ENCODE data around the gene SVBP. TPM values are rescaled to one million over a fixed set of nuclear protein-coding genes. Genes with fewer than 3 reads are reported as not detected.

The SVBP gene
- total and polyA plus RNA-seq, 5 donors from 2014 or later = 24.4 to 126 (median 82.9) TPM

- peak overlapping the region in 1 of 4 donors; percentile 22 for H3K4me3 Mint-ChIP-seq
These were observed 37.0 kb downstream of the SVBP start for GRCh38 chr1:42780176-42780575.

GRCh38 chr1:42779725-42780124 lies 37.5 kb downstream of the SVBP start:
- Mint-ChIP-seq H3K4me1 (peaks cover 4 to 19% (median 14%) of the 10 kb centered on the region in 4 donors), H3K36me3 (peaks cover 53% of the 10 kb centered on the region), H3K27ac (peak overlapping the region in 1 of 3 donors; percentile 53), H3K27me3 (no peaks in the 10 kb centered on the region), H3K4me3 (no peak overlapping the region), H3K9me3 (peaks cover 0 to 1% (median 0%) of the 10 kb centered on the region in 7 donors)
- ATAC-seq (ENCODE audit: low read depth in 2 of 2) = no peak
- Histone ChIP-seq H3K4me1 (ENCODE audit: control insufficient read depth, insufficient read depth, low read length, poor library complexity, severe bottlenecking) (peaks cover 4% of the 10 kb centered on the region), H3K27ac (ENCODE audit: insufficient read depth, low read length, poor library complexity, severe bottlenecking) (no peak overlapping the region), H3K36me3 (ENCODE audit: control insufficient read depth, insufficient read depth, low read length) (peaks cover 43% of the 10 kb centered on the region), H3K4me3 (ENCODE audit: low read depth, low read length) (no peak overlapping the region), H3K9me3 (ENCODE audit: control insufficient read depth in 2 of 2, low read length in 2 of 2) (no peaks in the 10 kb centered on the region), H3K27me3 (ENCODE audit: control insufficient read depth, insufficient read depth, low read length) (no peaks in the 10 kb centered on the region)
- DNase-seq = no peak

More at GRCh38 chr1:42780176-42780575, 37.0 kb downstream of the SVBP start:
- H3K36me3 ChIP-seq (ENCODE audit: control insufficient read depth, insufficient read depth, low read length) = peaks cover 39% of the 10 kb centered on the region
- H3K27me3 ChIP-seq (ENCODE audit: control insufficient read depth, insufficient read depth, low read length) = no peaks in the 10 kb centered on the region
- H3K27ac ChIP-seq (ENCODE audit: insufficient read depth, low read length, poor library complexity, severe bottlenecking) = no peak overlapping the region
- no peak for ATAC-seq (ENCODE audit: low read depth in 2 of 2)
- Mint-ChIP-seq H3K36me3 (peaks cover 49% of the 10 kb centered on the region), H3K27me3 (no peaks in the 10 kb centered on the region), H3K9me3 (peaks cover 0 to 1% (median 0%) of the 10 kb centered on the region in 7 donors), H3K27ac (peak overlapping the region; percentile 1 to 53 (median 50)), H3K4me1 (peaks cover 4 to 21% (median 13%) of the 10 kb centered on the region in 4 donors)
- peaks cover 9% of the 10 kb centered on the region for H3K4me1 ChIP-seq (ENCODE audit: control insufficient read depth, insufficient read depth, low read length, poor library complexity, severe bottlenecking)
- H3K4me3 ChIP-seq (ENCODE audit: low read depth, low read length) = no peak overlapping the region
- DNase-seq = no peak
- no peaks in the 10 kb centered on the region for H3K9me3 ChIP-seq (ENCODE audit: control insufficient read depth in 2 of 2, low read length in 2 of 2)

- no peaks in the 10 kb centered on the region for H3K27me3 Mint-ChIP-seq
- ATAC-seq (ENCODE audit: low read depth in 2 of 2) = peak in 1 of 2 donors; percentile 58
These were observed 39.3 kb downstream of the SVBP start for GRCh38 chr1:42777852-42778251.

GRCh38 chr1:42776502-42776901 lies 40.7 kb downstream of the SVBP start:
- H3K36me3 Mint-ChIP-seq = peaks cover 54% of the 10 kb centered on the region
- H3K36me3 ChIP-seq (ENCODE audit: control insufficient read depth, insufficient read depth, low read length) = peaks cover 61% of the 10 kb centered on the region
- no peak for ATAC-seq (ENCODE audit: low read depth in 2 of 2)
- no peak for DNase-seq
- no peaks in the 10 kb centered on the region for H3K9me3 ChIP-seq (ENCODE audit: control insufficient read depth in 2 of 2, low read length in 2 of 2)
- H3K9me3 Mint-ChIP-seq = peaks cover 0 to 1% (median 0%) of the 10 kb centered on the region in 7 donors
- peaks cover 6% of the 10 kb centered on the region for H3K4me1 ChIP-seq (ENCODE audit: control insufficient read depth, insufficient read depth, low read length, poor library complexity, severe bottlenecking)
- no peak overlapping the region for H3K27ac Mint-ChIP-seq
- peaks cover 12 to 30% (median 23%) of the 10 kb centered on the region in 4 donors for H3K4me1 Mint-ChIP-seq
- H3K4me3 Mint-ChIP-seq = no peak overlapping the region
- H3K27ac ChIP-seq (ENCODE audit: insufficient read depth, low read length, poor library complexity, severe bottlenecking) = no peak overlapping the region
- no peak overlapping the region for H3K4me3 ChIP-seq (ENCODE audit: low read depth, low read length)
- H3K27me3 Mint-ChIP-seq = no peaks in the 10 kb centered on the region
- no peaks in the 10 kb centered on the region for H3K27me3 ChIP-seq (ENCODE audit: control insufficient read depth, insufficient read depth, low read length)

More at GRCh38 chr1:42777852-42778251, 39.3 kb downstream of the SVBP start:
- H3K27me3 ChIP-seq (ENCODE audit: control insufficient read depth, insufficient read depth, low read length) = no peaks in the 10 kb centered on the region
- H3K36me3 ChIP-seq (ENCODE audit: control insufficient read depth, insufficient read depth, low read length) = peaks cover 61% of the 10 kb centered on the region
- H3K9me3 Mint-ChIP-seq = peaks cover 0 to 1% (median 0%) of the 10 kb centered on the region in 7 donors
- DNase-seq = peak in 2 of 3 donors; percentile 39 to 53
- peak overlapping the region in 1 of 4 donors; percentile 8 for H3K4me3 Mint-ChIP-seq
- H3K27ac Mint-ChIP-seq = peak overlapping the region in 1 of 3 donors; percentile 3
- no peaks in the 10 kb centered on the region for H3K9me3 ChIP-seq (ENCODE audit: control insufficient read depth in 2 of 2, low read length in 2 of 2)
- no peak overlapping the region for H3K4me3 ChIP-seq (ENCODE audit: low read depth, low read length)
- H3K4me1 ChIP-seq (ENCODE audit: control insufficient read depth, insufficient read depth, low read length, poor library complexity, severe bottlenecking) = no peaks in the 10 kb centered on the region
- H3K27ac ChIP-seq (ENCODE audit: insufficient read depth, low read length, poor library complexity, severe bottlenecking) = no peak overlapping the region
- peaks cover 59% of the 10 kb centered on the region for H3K36me3 Mint-ChIP-seq
- H3K4me1 Mint-ChIP-seq = peaks cover 6 to 24% (median 16%) of the 10 kb centered on the region in 4 donors

- H3K27me3 ChIP-seq (ENCODE audit: control insufficient read depth, insufficient read depth, low read length) = no peaks in the 10 kb centered on the region
- Mint-ChIP-seq H3K27me3 (no peaks in the 10 kb centered on the region), H3K27ac (peak overlapping the region in 1 of 3 donors; percentile 17), H3K4me1 (peaks cover 18 to 40% (median 31%) of the 10 kb centered on the region in 4 donors), H3K9me3 (peaks cover 0 to 1% (median 0%) of the 10 kb centered on the region in 7 donors), H3K4me3 (no peak overlapping the region), H3K36me3 (peaks cover 43% of the 10 kb centered on the region)
- no peaks in the 10 kb centered on the region for H3K9me3 ChIP-seq (ENCODE audit: control insufficient read depth in 2 of 2, low read length in 2 of 2)
- H3K4me1 ChIP-seq (ENCODE audit: control insufficient read depth, insufficient read depth, low read length, poor library complexity, severe bottlenecking) = peaks cover 15% of the 10 kb centered on the region
- DNase-seq (no peak), ATAC-seq (ENCODE audit: low read depth in 2 of 2) (no peak)
- no peak overlapping the region for H3K27ac ChIP-seq (ENCODE audit: insufficient read depth, low read length, poor library complexity, severe bottlenecking)
- H3K4me3 ChIP-seq (ENCODE audit: low read depth, low read length) = no peak overlapping the region
- peaks cover 54% of the 10 kb centered on the region for H3K36me3 ChIP-seq (ENCODE audit: control insufficient read depth, insufficient read depth, low read length)
These were observed 42.2 kb downstream of the SVBP start for GRCh38 chr1:42774928-42775526.

GRCh38 chr1:42773420-42773819 lies 43.8 kb downstream of the SVBP start:
- Mint-ChIP-seq H3K27me3 (no peaks in the 10 kb centered on the region), H3K27ac (peak overlapping the region in 1 of 3 donors; percentile 52), H3K9me3 (no peaks in the 10 kb centered on the region), H3K4me3 (no peak overlapping the region), H3K36me3 (peaks cover 38% of the 10 kb centered on the region), H3K4me1 (peaks cover 18 to 56% (median 39%) of the 10 kb centered on the region in 4 donors)
- DNase-seq (no peak), ATAC-seq (ENCODE audit: low read depth in 2 of 2) (no peak)
- Histone ChIP-seq H3K27ac (ENCODE audit: insufficient read depth, low read length, poor library complexity, severe bottlenecking) (no peak overlapping the region), H3K36me3 (ENCODE audit: control insufficient read depth, insufficient read depth, low read length) (peaks cover 49% of the 10 kb centered on the region), H3K27me3 (ENCODE audit: control insufficient read depth, insufficient read depth, low read length) (no peaks in the 10 kb centered on the region), H3K9me3 (ENCODE audit: control insufficient read depth in 2 of 2, low read length in 2 of 2) (no peaks in the 10 kb centered on the region), H3K4me3 (ENCODE audit: low read depth, low read length) (no peak overlapping the region), H3K4me1 (ENCODE audit: control insufficient read depth, insufficient read depth, low read length, poor library complexity, severe bottlenecking) (peaks cover 23% of the 10 kb centered on the region)

GRCh38 chr1:42769811-42770210 lies 47.4 kb downstream of the SVBP start:
- Histone ChIP-seq H3K27me3 (ENCODE audit: control insufficient read depth, insufficient read depth, low read length) (no peaks in the 10 kb centered on the region), H3K27ac (ENCODE audit: insufficient read depth, low read length, poor library complexity, severe bottlenecking) (no peak overlapping the region), H3K9me3 (ENCODE audit: control insufficient read depth in 2 of 2, low read length in 2 of 2) (no peaks in the 10 kb centered on the region), H3K36me3 (ENCODE audit: control insufficient read depth, insufficient read depth, low read length) (peaks cover 18% of the 10 kb centered on the region), H3K4me3 (ENCODE audit: low read depth, low read length) (no peak overlapping the region), H3K4me1 (ENCODE audit: control insufficient read depth, insufficient read depth, low read length, poor library complexity, severe bottlenecking) (peaks cover 49% of the 10 kb centered on the region)
- DNase-seq (no peak), ATAC-seq (ENCODE audit: low read depth in 2 of 2) (no peak)
- no peaks in the 10 kb centered on the region for H3K9me3 Mint-ChIP-seq
- peaks cover 22 to 58% (median 39%) of the 10 kb centered on the region in 4 donors for H3K4me1 Mint-ChIP-seq
- H3K4me3 Mint-ChIP-seq = peak overlapping the region in 2 of 4 donors; percentile 76 to 85
- no peak overlapping the region for H3K27ac Mint-ChIP-seq
- peaks cover 14% of the 10 kb centered on the region for H3K36me3 Mint-ChIP-seq
- H3K27me3 Mint-ChIP-seq = peaks cover 4% of the 10 kb centered on the region

GRCh38 chr1:42768172-42768571 lies 49.0 kb downstream of the SVBP start:
- no peaks in the 10 kb centered on the region for H3K27me3 ChIP-seq (ENCODE audit: control insufficient read depth, insufficient read depth, low read length)
- H3K27me3 Mint-ChIP-seq = peaks cover 4% of the 10 kb centered on the region
- H3K9me3 Mint-ChIP-seq = no peaks in the 10 kb centered on the region
- H3K4me1 ChIP-seq (ENCODE audit: control insufficient read depth, insufficient read depth, low read length, poor library complexity, severe bottlenecking) = peaks cover 52% of the 10 kb centered on the region
- H3K4me3 ChIP-seq (ENCODE audit: low read depth, low read length) = peak overlapping the region; percentile 89
- H3K36me3 Mint-ChIP-seq = peaks cover 8% of the 10 kb centered on the region
- peak overlapping the region in 1 of 4 donors; percentile 94 for H3K4me3 Mint-ChIP-seq
- no peak for DNase-seq
- H3K4me1 Mint-ChIP-seq = peaks cover 19 to 49% (median 34%) of the 10 kb centered on the region in 4 donors
- peak overlapping the region; percentile 26 to 98 (median 92) for H3K27ac Mint-ChIP-seq
- H3K36me3 ChIP-seq (ENCODE audit: control insufficient read depth, insufficient read depth, low read length) = peaks cover 3% of the 10 kb centered on the region
- no peak for ATAC-seq (ENCODE audit: low read depth in 2 of 2)
- H3K27ac ChIP-seq (ENCODE audit: insufficient read depth, low read length, poor library complexity, severe bottlenecking) = no peak overlapping the region
- no peaks in the 10 kb centered on the region for H3K9me3 ChIP-seq (ENCODE audit: control insufficient read depth in 2 of 2, low read length in 2 of 2)
